HUES48 (cell line): ENCODE measurements around the gene ZFPM1.

Experiments used
- H3K27ac ChIP-seq: one replicate; pipeline ENCODE4 v1.7.0; 2013; ENCODE audit warnings: low read depth, low read length, inconsistent platforms
- H3K27me3 ChIP-seq: 2 replicates; pipeline ENCODE4 v1.6.1; 2013; ENCODE audit warnings: mild to moderate bottlenecking, low read length; ENCODE audit not compliant: control insufficient read depth, insufficient read depth
- H3K36me3 ChIP-seq: 2 replicates; pipeline ENCODE4 v1.6.1; 2013; ENCODE audit warnings: low read length; ENCODE audit not compliant: control insufficient read depth, insufficient read depth
- H3K4me1 ChIP-seq: 2 replicates; pipeline ENCODE4 v1.6.1; 2013; ENCODE audit warnings: mild to moderate bottlenecking, low read length; ENCODE audit not compliant: control insufficient read depth, insufficient read depth
- H3K4me3 ChIP-seq: 2 replicates; pipeline ENCODE4 v1.5.1; 2013; ENCODE audit warnings: mild to moderate bottlenecking, low read depth, low read length
- H3K9ac ChIP-seq: 2 replicates; pipeline ENCODE4 v1.6.1; 2013; ENCODE audit warnings: mild to moderate bottlenecking, low read depth, low read length, moderate library complexity
- H3K9me3 ChIP-seq: 2 replicates; pipeline ENCODE4 v1.6.1; 2013; ENCODE audit warnings: low read length; ENCODE audit not compliant: control insufficient read depth, insufficient read depth

ZFPM1 gene

DNA sequence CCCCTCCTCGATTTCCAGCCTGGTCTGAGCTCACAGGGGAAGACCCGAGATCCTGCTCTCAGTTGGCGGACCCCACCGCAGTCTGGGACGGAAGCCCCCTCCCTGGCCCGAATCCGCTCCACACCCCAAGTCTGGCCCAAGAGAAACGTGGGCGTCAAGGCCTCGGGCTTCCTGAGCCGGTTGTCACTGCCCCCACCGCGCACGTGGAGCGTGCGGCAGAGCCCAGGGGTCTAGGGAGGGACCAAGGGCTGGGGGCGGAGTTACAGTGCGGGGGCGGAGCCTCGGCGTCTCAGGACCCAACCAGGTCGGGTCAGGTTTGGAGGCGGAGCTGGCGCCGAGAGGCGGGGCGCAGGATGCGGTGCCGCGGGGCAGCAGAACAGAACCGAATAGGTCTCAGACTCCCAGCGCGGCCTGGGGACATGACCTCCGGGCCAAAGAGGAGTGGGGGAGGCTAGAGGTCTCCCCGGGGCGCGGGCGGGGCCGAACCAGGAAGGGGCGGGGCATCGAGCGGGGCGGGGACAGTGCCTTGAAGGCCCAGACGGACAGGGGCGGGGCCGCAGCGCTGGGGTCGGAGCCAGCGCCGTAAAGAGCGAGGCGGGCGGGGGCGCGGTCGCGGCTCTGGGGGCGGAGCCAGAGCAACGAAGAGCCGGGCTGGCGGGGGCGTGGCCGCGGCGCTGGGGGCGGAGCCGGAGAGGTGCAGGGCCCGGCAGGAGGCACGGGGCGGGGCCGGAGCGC, 431 bp upstream of the ZFPM1 start:
- Histone ChIP-seq H3K4me1 (peaks cover 12% of the 10 kb centered on the region), H3K4me3 (peak overlapping the region; percentile 77), H3K36me3 (no peaks in the 10 kb centered on the region), H3K27me3 (peaks cover 63% of the 10 kb centered on the region), H3K9me3 (no peaks in the 10 kb centered on the region), H3K9ac (no peak overlapping the region), H3K27ac (peak overlapping the region; percentile 55)

GRCh38 chr16:88453611-88454522, 787 bp downstream of the ZFPM1 start:
- Histone ChIP-seq H3K9me3 (no peaks in the 10 kb centered on the region), H3K4me3 (peak overlapping the region; percentile 59), H3K27me3 (peaks cover 67% of the 10 kb centered on the region), H3K36me3 (no peaks in the 10 kb centered on the region), H3K4me1 (peaks cover 12% of the 10 kb centered on the region), H3K27ac (no peak overlapping the region), H3K9ac (no peak overlapping the region)

GRCh38 chr16:88454523-88454947, 1.5 kb downstream of the ZFPM1 start:
- Histone ChIP-seq H3K27me3 (peaks cover 67% of the 10 kb centered on the region), H3K27ac (no peak overlapping the region), H3K4me1 (peaks cover 12% of the 10 kb centered on the region), H3K4me3 (peak overlapping the region; percentile 59), H3K36me3 (no peaks in the 10 kb centered on the region), H3K9me3 (no peaks in the 10 kb centered on the region), H3K9ac (no peak overlapping the region)

- no peak overlapping the region for H3K9ac ChIP-seq
- peaks cover 12% of the 10 kb centered on the region for H3K4me1 ChIP-seq
- no peak overlapping the region for H3K27ac ChIP-seq
These were observed 2.7 kb downstream of the ZFPM1 start for GRCh38 chr16:88455610-88456355.

DNA sequence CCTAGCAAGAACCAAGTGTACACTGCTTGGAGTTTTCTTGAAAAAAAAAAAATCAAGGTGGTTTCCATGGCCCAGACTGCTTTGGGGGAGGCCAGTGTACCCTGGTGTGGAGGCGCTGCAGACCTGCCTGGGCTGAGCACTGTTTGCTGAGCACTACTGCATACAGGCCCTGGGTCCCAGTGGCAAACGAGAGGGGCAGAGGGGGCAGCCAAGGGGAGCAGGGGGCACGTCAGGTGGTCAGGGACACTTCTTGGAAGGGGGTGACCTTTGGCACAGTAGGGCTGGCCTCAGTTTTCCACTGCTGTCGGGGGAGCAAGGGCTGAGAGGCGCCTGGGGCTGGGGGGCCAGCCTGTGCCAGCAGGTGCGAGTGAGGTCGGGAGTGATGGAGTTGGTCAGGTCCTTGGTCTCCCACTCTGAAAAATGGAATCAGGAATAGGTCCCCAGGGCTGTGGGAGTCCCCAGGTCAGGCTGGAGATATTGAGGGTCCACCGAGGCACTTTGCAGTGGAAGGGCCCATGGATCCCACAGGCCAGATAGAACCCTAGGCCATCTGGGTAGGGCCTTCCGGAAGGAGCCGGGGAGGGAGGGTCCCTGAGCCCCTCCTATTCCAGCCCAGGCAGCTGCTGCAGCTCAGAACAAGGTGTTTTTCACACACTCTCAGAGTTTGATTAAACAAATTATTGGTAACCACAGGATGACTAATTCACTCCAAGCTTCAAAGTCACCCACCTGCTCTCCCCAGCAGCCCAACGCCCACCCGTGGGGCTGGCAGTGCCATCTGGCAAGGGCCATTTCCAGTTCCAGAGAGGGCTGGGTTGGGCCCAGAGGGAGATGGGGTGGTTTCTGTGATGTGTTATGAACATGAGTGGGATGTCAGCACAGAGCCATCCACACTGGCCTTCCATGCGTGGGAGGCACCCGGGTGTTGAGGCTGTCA, 3.5 kb downstream of the ZFPM1 start:
- Histone ChIP-seq H3K36me3 (no peaks in the 10 kb centered on the region), H3K9ac (no peak overlapping the region), H3K27me3 (peaks cover 53% of the 10 kb centered on the region), H3K27ac (no peak overlapping the region), H3K4me3 (peak overlapping the region; percentile 59), H3K4me1 (peaks cover 17% of the 10 kb centered on the region), H3K9me3 (no peaks in the 10 kb centered on the region)

More at GRCh38 chr16:88455610-88456355, 2.7 kb downstream of the ZFPM1 start:
- no peaks in the 10 kb centered on the region for H3K36me3 ChIP-seq
- H3K27me3 ChIP-seq = peaks cover 60% of the 10 kb centered on the region
- no peaks in the 10 kb centered on the region for H3K9me3 ChIP-seq
- H3K4me3 ChIP-seq = peak overlapping the region; percentile 59

DNA sequence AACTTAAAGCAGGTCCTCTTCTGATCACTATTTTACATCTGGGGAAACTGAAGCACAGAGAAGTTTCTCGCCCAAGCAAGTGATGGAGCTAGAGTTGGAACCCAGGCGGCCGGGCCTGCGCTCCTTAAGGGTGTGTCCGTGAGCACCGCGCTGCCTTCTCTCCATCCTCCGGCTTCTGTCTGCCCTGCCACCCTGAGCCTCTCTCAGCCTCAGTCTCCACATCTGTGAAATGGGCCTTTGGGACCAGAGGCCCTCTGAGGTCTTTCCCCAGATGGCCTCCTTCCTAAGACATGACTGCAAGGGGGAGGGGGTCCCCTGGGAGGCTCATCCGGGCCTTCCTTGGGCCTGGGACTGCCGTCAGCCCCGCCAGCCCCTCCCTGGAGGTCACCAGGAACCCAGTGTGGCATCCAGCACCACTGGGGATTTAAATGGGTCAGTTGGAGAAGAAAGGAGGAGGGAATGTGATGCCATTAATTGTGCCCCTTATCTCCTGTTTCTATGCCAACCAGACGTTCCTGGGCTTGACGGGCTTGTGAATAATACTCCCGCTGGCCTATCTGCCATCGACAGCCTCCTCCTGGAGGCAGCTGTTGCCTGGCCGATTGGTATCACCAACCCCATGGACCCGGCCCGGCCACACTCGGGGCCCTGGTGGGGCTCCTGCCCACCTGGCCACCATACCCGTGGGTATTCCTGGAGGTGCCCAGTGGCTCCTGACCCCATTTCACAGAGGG, 5.1 kb downstream of the ZFPM1 start:
- Histone ChIP-seq H3K4me1 (peaks cover 22% of the 10 kb centered on the region), H3K9ac (no peak overlapping the region), H3K9me3 (no peaks in the 10 kb centered on the region), H3K36me3 (no peaks in the 10 kb centered on the region), H3K27ac (no peak overlapping the region), H3K4me3 (no peak overlapping the region), H3K27me3 (peaks cover 44% of the 10 kb centered on the region)

DNA sequence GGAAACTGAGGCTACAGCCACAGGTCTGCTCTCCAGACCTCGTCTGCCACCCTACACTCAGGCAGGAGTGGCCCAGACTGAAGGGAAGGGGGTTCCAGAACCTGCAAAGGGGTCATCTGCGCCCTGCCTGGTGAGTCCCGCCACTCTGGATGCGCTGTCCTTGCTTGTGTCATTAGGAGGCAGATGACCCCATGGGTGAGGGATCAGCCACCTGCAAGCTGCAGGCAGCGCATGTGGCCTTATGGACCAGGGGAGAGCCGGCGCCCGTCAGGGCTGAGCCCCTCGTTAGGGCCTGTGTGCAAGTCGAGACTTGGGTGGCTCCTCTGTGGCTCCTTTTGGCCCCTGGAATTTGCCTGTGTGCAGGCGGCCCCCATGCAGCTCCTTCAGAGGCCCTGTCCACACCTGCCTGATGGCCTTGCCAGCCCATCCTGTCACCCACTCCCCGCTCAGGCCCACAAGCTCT, 5.7 kb downstream of the ZFPM1 start:
- Histone ChIP-seq H3K36me3 (no peaks in the 10 kb centered on the region), H3K4me3 (no peak overlapping the region), H3K27ac (no peak overlapping the region), H3K9me3 (no peaks in the 10 kb centered on the region), H3K27me3 (peaks cover 41% of the 10 kb centered on the region), H3K4me1 (peaks cover 22% of the 10 kb centered on the region), H3K9ac (no peak overlapping the region)

- Histone ChIP-seq H3K27ac (no peak overlapping the region), H3K36me3 (no peaks in the 10 kb centered on the region), H3K9ac (no peak overlapping the region), H3K27me3 (peaks cover 34% of the 10 kb centered on the region), H3K4me1 (peaks cover 20% of the 10 kb centered on the region), H3K9me3 (no peaks in the 10 kb centered on the region), H3K4me3 (no peak overlapping the region)
These were observed 6.4 kb downstream of the ZFPM1 start for GRCh38 chr16:88459366-88460073.

- Histone ChIP-seq H3K27me3 (peaks cover 23% of the 10 kb centered on the region), H3K9me3 (no peaks in the 10 kb centered on the region), H3K27ac (no peak overlapping the region), H3K36me3 (no peaks in the 10 kb centered on the region), H3K4me3 (no peak overlapping the region), H3K9ac (no peak overlapping the region), H3K4me1 (peaks cover 15% of the 10 kb centered on the region)
These were observed 7.6 kb downstream of the ZFPM1 start for GRCh38 chr16:88460496-88461330.
